Liver (tissue), 9 donors: ENCODE measurements around the gene MCTP1. TPM values are rescaled to one million over a fixed set of nuclear protein-coding genes. Genes with fewer than 3 reads are reported as not detected.

Experiments
- DNase-seq: peaks from one replicate; pipeline ENCODE4 v3.0.0-alpha.2; 2017; ENCODE audit warnings: low spot score
- H3K27ac ChIP-seq, 2 donors: one replicate each; pipeline ENCODE4 v1.7.0; 2013; ENCODE audit warnings: inconsistent platforms in 2 of 2, low read length in 2 of 2, control low read depth in 1 of 2, low read depth in 1 of 2, mild to moderate bottlenecking in 1 of 2
- H3K27me3 ChIP-seq, 4 donors: one replicate each; pipeline versions ENCODE4 v1.6.1 to v1.7.0; 2013; ENCODE audit warnings: low read length in 3 of 4, inconsistent platforms in 1 of 4, mild to moderate bottlenecking in 1 of 4, moderate library complexity in 1 of 4; ENCODE audit not compliant: control insufficient read depth in 4 of 4, insufficient read depth in 4 of 4
- H3K36me3 ChIP-seq, 4 donors: one replicate each; pipeline versions ENCODE4 v1.6.1 to v1.7.0; 2013; ENCODE audit warnings: low read length in 3 of 4, mild to moderate bottlenecking in 3 of 4, low read depth in 1 of 4, moderate library complexity in 1 of 4; ENCODE audit not compliant: control insufficient read depth in 4 of 4, insufficient read depth in 3 of 4
- H3K4me1 ChIP-seq, 4 donors: one replicate each; pipeline versions ENCODE4 v1.6.1 to v1.7.0; 2013; ENCODE audit warnings: low read length in 3 of 4, mild to moderate bottlenecking in 3 of 4, moderate library complexity in 1 of 4; ENCODE audit not compliant: control insufficient read depth in 4 of 4, insufficient read depth in 4 of 4
- H3K4me3 ChIP-seq, 3 donors: one replicate each; pipeline versions ENCODE4 v1.6.1 to v1.7.0; 2013; ENCODE audit warnings: low read length in 3 of 3, control low read depth in 1 of 3, low read depth in 1 of 3, mild to moderate bottlenecking in 1 of 3
- H3K9ac ChIP-seq, 2 donors: one replicate each; pipeline ENCODE4 v1.7.0; 2013; ENCODE audit warnings: low read length in 2 of 2, mild to moderate bottlenecking in 2 of 2, moderate library complexity in 2 of 2, control low read depth in 1 of 2, low read depth in 1 of 2
- H3K9me3 ChIP-seq, 4 donors: one replicate each; pipeline versions ENCODE4 v1.6.1 to v1.7.0; 2013; ENCODE audit warnings: low read length in 3 of 4; ENCODE audit not compliant: control insufficient read depth in 4 of 4
- EGR1 ChIP-seq, 2 donors: IDR thresholded peaks; 2 replicates each; pipeline ENCODE4 v1.6.1; 2016 to 2018; ENCODE audit warnings: antibody characterized with exemption in 2 of 2, low read depth in 2 of 2
- FOXA1 ChIP-seq: IDR thresholded peaks from 2 replicates; pipeline ENCODE4 v1.6.1; 2016; ENCODE audit warnings: antibody characterized with exemption
- FOXA2 ChIP-seq: IDR thresholded peaks from 2 replicates; pipeline ENCODE4 v1.6.1; 2016; ENCODE audit warnings: antibody characterized with exemption
- HNF4A ChIP-seq, 2 donors: conservative IDR thresholded peaks; 2 replicates each; pipeline ENCODE4 v1.6.1; 2016; ENCODE audit warnings: antibody characterized with exemption in 2 of 2, mild to moderate bottlenecking in 2 of 2
- HNF4G ChIP-seq: IDR thresholded peaks from 2 replicates; pipeline ENCODE4 v1.6.1; 2016; ENCODE audit warnings: antibody characterized with exemption
- JUND ChIP-seq, 2 donors: IDR thresholded peaks; 2 replicates each; pipeline ENCODE4 v1.6.1; 2016; ENCODE audit warnings: antibody characterized with exemption in 2 of 2
- RAD21 ChIP-seq, 2 donors: IDR thresholded peaks; 2 replicates each; pipeline ENCODE4 v1.6.1; 2016; ENCODE audit warnings: antibody characterized with exemption in 2 of 2, mild to moderate bottlenecking in 2 of 2
- RXRA ChIP-seq, 2 donors: IDR thresholded peaks; 2 replicates each; pipeline ENCODE4 v1.6.1; 2017 to 2018; ENCODE audit warnings: antibody characterized with exemption in 2 of 2, mild to moderate bottlenecking in 1 of 2
- SP1 ChIP-seq: IDR thresholded peaks from 2 replicates; pipeline ENCODE4 v1.6.1; 2018; ENCODE audit warnings: antibody characterized with exemption, mild to moderate bottlenecking
- TAF1 ChIP-seq: conservative IDR thresholded peaks from 2 replicates; pipeline ENCODE4 v1.6.1; 2016; ENCODE audit warnings: antibody characterized with exemption, mild to moderate bottlenecking
- WGBS: extraction: QIAGEN DNeasy Blood & Tissue Kit; methylation state at CpG from one replicate; pipeline ENCODE4 v1.1.7; 2013; 5-methylcytosine and 5-hydroxymethylcytosine counted together
- polyA plus RNA-seq, 2 donors: library from polyadenylated mRNA; stranded (reverse) in 1 of 2; unstranded in 1 of 2; fragments of 200-250 nt in 1 of 2; fragments of >200 nt in 1 of 2; fragmentation: Nextera tagmentation in 1 of 2; extraction: Ambion mirVana in 1 of 2; gene quantifications; one replicate each; pipeline versions ENCODE4 v1.2.1 to v1.2.3, GENCODE V29; 2013 to 2015
- total RNA-seq, 2 donors: library from RNA; depleted of rRNA; stranded (reverse); fragments of >200 nt; gene quantifications; one replicate each; pipeline ENCODE4 v1.2.3, GENCODE V29; 2014
- TF ChIP-seq, protein P1 (sequence below): IDR thresholded peaks from 2 replicates; pipeline ENCODE4 v1.6.1; 2016; ENCODE audit warnings: antibody characterized with exemption
- TF ChIP-seq, protein P2 (sequence below): IDR thresholded peaks from 2 replicates; pipeline ENCODE4 v1.6.1; 2016; ENCODE audit warnings: antibody characterized with exemption
- TF ChIP-seq, protein P3 (sequence below): IDR thresholded peaks from 2 replicates; pipeline ENCODE4 v1.6.1; 2016; ENCODE audit warnings: antibody characterized with exemption, mild to moderate bottlenecking
- TF ChIP-seq, protein P4 (sequence below): IDR thresholded peaks from 2 replicates; pipeline ENCODE4 v1.6.1; 2016; ENCODE audit warnings: antibody characterized with exemption
- TF ChIP-seq, protein P5 (sequence below): fragments of 150-350 bp; IDR thresholded peaks from 2 replicates; pipeline ENCODE4 v1.5.1; 2017; ENCODE audit warnings: improper control_type of control experiment, low read depth, low read length; ENCODE audit not compliant: missing input control
- donor health status: healthy.
- donor health status: healthy.
- donor health status: healthy.
- donor health status: healthy.
- donor health status: healthy.

The MCTP1 gene
- total and polyA plus RNA-seq, 4 donors: 0.67 to 7.6 (median 4.3) TPM

DNA sequence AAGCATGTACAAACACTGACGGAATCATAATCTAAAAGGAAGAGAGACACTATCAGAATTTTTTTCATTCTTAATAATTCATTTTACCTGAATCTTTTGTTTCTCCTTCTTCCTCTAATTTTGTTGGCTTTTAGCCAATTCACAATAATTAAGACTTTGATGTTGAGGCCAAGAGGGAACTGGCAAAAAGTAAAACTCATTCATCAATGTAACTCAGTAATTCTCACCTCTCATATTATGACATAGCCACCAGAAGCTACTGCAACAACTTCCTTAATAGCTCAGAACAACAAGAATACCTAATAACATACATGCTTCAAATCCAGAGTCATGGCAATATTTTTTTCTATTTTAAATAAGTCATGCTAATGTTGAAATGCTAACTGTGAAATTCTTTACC lies 64.5 kb downstream of the MCTP1 start:
- 80% methylated on average over 1 of the region's 1 CpG for WGBS

DNA sequence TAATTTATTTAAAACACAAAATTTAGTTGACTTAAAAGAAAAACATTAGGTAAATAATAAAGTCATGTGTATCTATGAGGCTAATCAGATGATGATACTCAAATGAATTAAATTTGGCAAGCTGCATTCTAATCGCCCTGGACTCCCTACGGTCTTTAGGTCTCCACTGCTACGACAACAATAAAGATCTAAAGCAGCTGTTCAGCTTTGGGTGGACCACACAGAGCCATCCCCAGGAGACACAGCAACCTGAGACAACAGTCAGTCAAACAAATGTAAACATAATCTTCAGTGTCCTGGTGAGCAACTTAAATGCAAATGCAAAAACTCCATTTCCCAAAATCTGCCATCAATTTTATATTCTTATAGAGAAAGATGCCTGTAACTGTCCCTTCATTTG lies 65.5 kb downstream of the MCTP1 start:
- no peaks in the 10 kb centered on the region for H3K9me3 ChIP-seq
- H3K36me3 ChIP-seq: no peaks in the 10 kb centered on the region
- no peak for DNase-seq
- TF ChIP-seq, protein P1, sequence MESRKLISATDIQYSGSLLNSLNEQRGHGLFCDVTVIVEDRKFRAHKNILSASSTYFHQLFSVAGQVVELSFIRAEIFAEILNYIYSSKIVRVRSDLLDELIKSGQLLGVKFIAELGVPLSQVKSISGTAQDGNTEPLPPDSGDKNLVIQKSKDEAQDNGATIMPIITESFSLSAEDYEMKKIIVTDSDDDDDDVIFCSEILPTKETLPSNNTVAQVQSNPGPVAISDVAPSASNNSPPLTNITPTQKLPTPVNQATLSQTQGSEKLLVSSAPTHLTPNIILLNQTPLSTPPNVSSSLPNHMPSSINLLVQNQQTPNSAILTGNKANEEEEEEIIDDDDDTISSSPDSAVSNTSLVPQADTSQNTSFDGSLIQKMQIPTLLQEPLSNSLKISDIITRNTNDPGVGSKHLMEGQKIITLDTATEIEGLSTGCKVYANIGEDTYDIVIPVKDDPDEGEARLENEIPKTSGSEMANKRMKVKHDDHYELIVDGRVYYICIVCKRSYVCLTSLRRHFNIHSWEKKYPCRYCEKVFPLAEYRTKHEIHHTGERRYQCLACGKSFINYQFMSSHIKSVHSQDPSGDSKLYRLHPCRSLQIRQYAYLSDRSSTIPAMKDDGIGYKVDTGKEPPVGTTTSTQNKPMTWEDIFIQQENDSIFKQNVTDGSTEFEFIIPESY: no peak
- TF ChIP-seq FOXA2 (no peak), SP1 (no peak)
- no peak overlapping the region for H3K27ac ChIP-seq
- WGBS: 71% methylated on average over 3 of the region's 3 CpGs
- H3K4me1 ChIP-seq: no peaks in the 10 kb centered on the region
- H3K4me3 ChIP-seq: no peak overlapping the region
- no peak overlapping the region for H3K9ac ChIP-seq
- H3K27me3 ChIP-seq: peaks cover 0 to 5% (median 0%) of the 10 kb centered on the region in 4 donors

More for the DNA sequence above, 64.5 kb downstream of the MCTP1 start:
- H3K27me3 ChIP-seq: peaks cover 0 to 5% (median 0%) of the 10 kb centered on the region in 4 donors
- TF ChIP-seq JUND (IDR thresholded peaks at IDR 0.05) (no peak), HNF4G (no peak), SP1 (no peak), RAD21 (IDR thresholded peaks at IDR 0.05) (no peak), FOXA1 (no peak), FOXA2 (no peak), HNF4A (conservative IDR thresholded peaks at IDR 0.05) (no peak), EGR1 (IDR thresholded peaks at IDR 0.05; ENCODE audit: low read depth in 2 of 2) (no peak), TAF1 (no peak), RXRA (IDR thresholded peaks at IDR 0.05) (no peak)
- TF ChIP-seq, protein P2, sequence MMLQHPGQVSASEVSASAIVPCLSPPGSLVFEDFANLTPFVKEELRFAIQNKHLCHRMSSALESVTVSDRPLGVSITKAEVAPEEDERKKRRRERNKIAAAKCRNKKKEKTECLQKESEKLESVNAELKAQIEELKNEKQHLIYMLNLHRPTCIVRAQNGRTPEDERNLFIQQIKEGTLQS: no peak
- TF ChIP-seq, protein P3, sequence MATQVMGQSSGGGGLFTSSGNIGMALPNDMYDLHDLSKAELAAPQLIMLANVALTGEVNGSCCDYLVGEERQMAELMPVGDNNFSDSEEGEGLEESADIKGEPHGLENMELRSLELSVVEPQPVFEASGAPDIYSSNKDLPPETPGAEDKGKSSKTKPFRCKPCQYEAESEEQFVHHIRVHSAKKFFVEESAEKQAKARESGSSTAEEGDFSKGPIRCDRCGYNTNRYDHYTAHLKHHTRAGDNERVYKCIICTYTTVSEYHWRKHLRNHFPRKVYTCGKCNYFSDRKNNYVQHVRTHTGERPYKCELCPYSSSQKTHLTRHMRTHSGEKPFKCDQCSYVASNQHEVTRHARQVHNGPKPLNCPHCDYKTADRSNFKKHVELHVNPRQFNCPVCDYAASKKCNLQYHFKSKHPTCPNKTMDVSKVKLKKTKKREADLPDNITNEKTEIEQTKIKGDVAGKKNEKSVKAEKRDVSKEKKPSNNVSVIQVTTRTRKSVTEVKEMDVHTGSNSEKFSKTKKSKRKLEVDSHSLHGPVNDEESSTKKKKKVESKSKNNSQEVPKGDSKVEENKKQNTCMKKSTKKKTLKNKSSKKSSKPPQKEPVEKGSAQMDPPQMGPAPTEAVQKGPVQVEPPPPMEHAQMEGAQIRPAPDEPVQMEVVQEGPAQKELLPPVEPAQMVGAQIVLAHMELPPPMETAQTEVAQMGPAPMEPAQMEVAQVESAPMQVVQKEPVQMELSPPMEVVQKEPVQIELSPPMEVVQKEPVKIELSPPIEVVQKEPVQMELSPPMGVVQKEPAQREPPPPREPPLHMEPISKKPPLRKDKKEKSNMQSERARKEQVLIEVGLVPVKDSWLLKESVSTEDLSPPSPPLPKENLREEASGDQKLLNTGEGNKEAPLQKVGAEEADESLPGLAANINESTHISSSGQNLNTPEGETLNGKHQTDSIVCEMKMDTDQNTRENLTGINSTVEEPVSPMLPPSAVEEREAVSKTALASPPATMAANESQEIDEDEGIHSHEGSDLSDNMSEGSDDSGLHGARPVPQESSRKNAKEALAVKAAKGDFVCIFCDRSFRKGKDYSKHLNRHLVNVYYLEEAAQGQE: no peak
- TF ChIP-seq, protein P4, sequence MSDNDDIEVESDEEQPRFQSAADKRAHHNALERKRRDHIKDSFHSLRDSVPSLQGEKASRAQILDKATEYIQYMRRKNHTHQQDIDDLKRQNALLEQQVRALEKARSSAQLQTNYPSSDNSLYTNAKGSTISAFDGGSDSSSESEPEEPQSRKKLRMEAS: no peak
- TF ChIP-seq, protein P1: no peak
- TF ChIP-seq, protein P5, sequence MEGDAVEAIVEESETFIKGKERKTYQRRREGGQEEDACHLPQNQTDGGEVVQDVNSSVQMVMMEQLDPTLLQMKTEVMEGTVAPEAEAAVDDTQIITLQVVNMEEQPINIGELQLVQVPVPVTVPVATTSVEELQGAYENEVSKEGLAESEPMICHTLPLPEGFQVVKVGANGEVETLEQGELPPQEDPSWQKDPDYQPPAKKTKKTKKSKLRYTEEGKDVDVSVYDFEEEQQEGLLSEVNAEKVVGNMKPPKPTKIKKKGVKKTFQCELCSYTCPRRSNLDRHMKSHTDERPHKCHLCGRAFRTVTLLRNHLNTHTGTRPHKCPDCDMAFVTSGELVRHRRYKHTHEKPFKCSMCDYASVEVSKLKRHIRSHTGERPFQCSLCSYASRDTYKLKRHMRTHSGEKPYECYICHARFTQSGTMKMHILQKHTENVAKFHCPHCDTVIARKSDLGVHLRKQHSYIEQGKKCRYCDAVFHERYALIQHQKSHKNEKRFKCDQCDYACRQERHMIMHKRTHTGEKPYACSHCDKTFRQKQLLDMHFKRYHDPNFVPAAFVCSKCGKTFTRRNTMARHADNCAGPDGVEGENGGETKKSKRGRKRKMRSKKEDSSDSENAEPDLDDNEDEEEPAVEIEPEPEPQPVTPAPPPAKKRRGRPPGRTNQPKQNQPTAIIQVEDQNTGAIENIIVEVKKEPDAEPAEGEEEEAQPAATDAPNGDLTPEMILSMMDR: no peak
- no peaks in the 10 kb centered on the region for H3K36me3 ChIP-seq
- H3K9me3 ChIP-seq: no peaks in the 10 kb centered on the region
- H3K4me3 ChIP-seq: no peak overlapping the region
- no peak overlapping the region for H3K9ac ChIP-seq
- no peak overlapping the region for H3K27ac ChIP-seq
- DNase-seq: no peak
- no peaks in the 10 kb centered on the region for H3K4me1 ChIP-seq
